PC-3 (cell line): Measurements from ENCODE around the gene SPATC1L.

ENCODE experiments used
- CTCF ChIP-seq: fragments of 300-600 bp; sonication (generic); conservative IDR thresholded peaks from 2 replicates; pipeline ENCODE4 v1.5.1; 2017; ENCODE audit warnings: antibody characterized with exemption, low read depth, mild to moderate bottlenecking, low read length
- EZH2phosphoT487 ChIP-seq: fragments of 300-600 bp; sonication (generic); IDR thresholded peaks from 2 replicates; pipeline ENCODE4 v1.6.1; 2018; ENCODE audit warnings: mild to moderate bottlenecking, antibody characterized with exemption, low read length, borderline replicate concordance

GRCh38 chr21:46211376-46211775 lies 27.1 kb upstream of the SPATC1L start:
- no peak for TF ChIP-seq CTCF
- no peak for TF ChIP-seq EZH2phosphoT487
